Hair follicle dermal papilla cell (primary cell): Measurements from ENCODE around the gene GTF3C6. TPM values are rescaled to one million over a fixed set of nuclear protein-coding genes. Genes with fewer than 3 reads are reported as not detected.

Experiments used
- total RNA-seq: library from RNA; depleted of rRNA; stranded (reverse); fragments of >200 nt; gene quantifications from 2 replicates; pipeline ENCODE4 v1.2.3, GENCODE V29; 2012

Gene GTF3C6, protein sequence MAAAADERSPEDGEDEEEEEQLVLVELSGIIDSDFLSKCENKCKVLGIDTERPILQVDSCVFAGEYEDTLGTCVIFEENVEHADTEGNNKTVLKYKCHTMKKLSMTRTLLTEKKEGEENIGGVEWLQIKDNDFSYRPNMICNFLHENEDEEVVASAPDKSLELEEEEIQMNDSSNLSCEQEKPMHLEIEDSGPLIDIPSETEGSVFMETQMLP
- 16.2 and 26.2 TPM in 2 replicates for total RNA-seq

DNA sequence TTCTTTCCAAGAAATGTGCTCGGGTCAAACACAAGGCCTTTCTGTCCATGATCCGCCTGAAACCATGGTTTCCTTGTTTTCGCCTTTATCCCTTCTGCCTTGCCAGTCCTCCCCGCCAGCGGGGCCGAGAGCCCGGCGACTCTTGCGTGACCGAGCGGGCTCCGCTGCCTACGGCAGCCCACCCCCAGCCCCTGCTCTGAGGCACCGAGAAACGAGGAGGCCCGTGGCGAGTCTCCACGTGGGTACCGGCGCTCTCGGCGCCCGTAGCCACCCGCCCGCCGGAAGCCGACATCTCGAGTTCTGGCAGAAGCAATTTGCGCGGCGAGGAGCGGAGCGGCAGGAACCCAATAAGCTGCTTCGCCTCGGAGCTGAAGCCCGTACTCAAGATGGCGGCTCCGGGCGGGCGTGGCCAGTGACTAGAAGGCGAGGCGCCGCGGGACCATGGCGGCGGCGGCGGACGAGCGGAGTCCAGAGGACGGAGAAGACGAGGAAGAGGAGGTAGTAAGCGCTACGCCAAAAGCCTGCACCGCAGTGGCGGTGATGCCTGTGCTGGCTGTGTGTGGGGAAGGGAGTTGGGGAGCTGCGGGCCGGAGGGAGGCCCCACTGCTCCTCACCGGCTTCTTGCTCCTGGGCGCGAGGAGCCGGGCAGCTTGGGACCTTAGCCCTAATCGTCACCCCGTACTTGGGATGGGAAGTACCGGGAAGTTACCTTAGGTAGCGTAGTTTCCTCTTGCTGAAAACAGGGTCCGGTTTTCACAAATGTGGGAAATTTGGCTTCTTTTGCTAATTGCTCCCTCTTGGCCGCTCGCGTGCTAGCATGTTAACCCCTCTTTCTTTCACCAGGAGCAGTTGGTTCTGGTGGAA lies at the start of gene GTF3C6:
Gene GTF3C6, plus strand, starts transcription at position 378 of the 864 bp plus-strand sequence. Its CDS starts 64 bp downstream, at position 442.

Other genes with a start within 250 kb of the GTF3C6 start
- 10.8 and 13.6 TPM in 2 replicates for gene CDK19, start 143.2 kb upstream of the GTF3C6 start, total RNA-seq
- gene AMD1, start 83.9 kb upstream of the GTF3C6 start, total RNA-seq: 86.5 and 98.5 TPM in 2 replicates
- gene RPF2, start 23.3 kb downstream of the GTF3C6 start, total RNA-seq: 23.5 and 25.4 TPM in 2 replicates
- gene SLC16A10, start 128.8 kb downstream of the GTF3C6 start, total RNA-seq: 0.81 TPM in 1 of 2 replicates, not detected in the other